GM18868 (cell line): ENCODE results near the gene RBM33.

Experiments used
- ATAC-seq: cut with Tn5 transposase; IDR thresholded peaks from one replicate; pipeline ENCODE4 v1.9.1; 2021; ENCODE audit warnings: mild to moderate bottlenecking, moderate library complexity; ENCODE audit not compliant: unreplicated experiment

RBM33 gene

GRCh38 chr7:155763691-155764437 is 119.4 kb downstream of the RBM33 start:
- peak; percentile 72 for ATAC-seq

GRCh38 chr7:155764438-155764793 is 120.0 kb downstream of the RBM33 start:
- ATAC-seq = peak; percentile 64

GRCh38 chr7:155765458-155765857 is 121.0 kb downstream of the RBM33 start:
- ATAC-seq = no peak

GRCh38 chr7:155766386-155766785 is 121.9 kb downstream of the RBM33 start:
- ATAC-seq = no peak

- ATAC-seq = no peak
These were observed 122.8 kb downstream of the RBM33 start for GRCh38 chr7:155766966-155767916.

- ATAC-seq = no peak
These were observed 125.2 kb downstream of the RBM33 start for GRCh38 chr7:155769701-155770100.

- ATAC-seq = no peak
These were observed 125.8 kb downstream of the RBM33 start for GRCh38 chr7:155770241-155770640.

GRCh38 chr7:155773531-155773930 is 129.1 kb downstream of the RBM33 start:
- ATAC-seq = no peak

GRCh38 chr7:155774947-155775346 is 130.5 kb downstream of the RBM33 start:
- ATAC-seq = no peak

GRCh38 chr7:155775691-155776090 is 131.2 kb downstream of the RBM33 start:
- ATAC-seq = no peak

GRCh38 chr7:155776606-155777005 is 132.1 kb downstream of the RBM33 start:
- no peak for ATAC-seq

- ATAC-seq = no peak
These were observed 133.9 kb downstream of the RBM33 start for GRCh38 chr7:155778349-155778748.

- no peak for ATAC-seq
These were observed 136.4 kb downstream of the RBM33 start for GRCh38 chr7:155780884-155781283.

GRCh38 chr7:155781433-155781832 is 137.0 kb downstream of the RBM33 start:
- no peak for ATAC-seq

- no peak for ATAC-seq
These were observed 138.0 kb downstream of the RBM33 start for GRCh38 chr7:155782466-155782865.

GRCh38 chr7:155785536-155785935 is 141.1 kb downstream of the RBM33 start:
- ATAC-seq = no peak

GRCh38 chr7:155786491-155786890 is 142.0 kb downstream of the RBM33 start:
- ATAC-seq = no peak

- ATAC-seq = no peak
These were observed 142.8 kb downstream of the RBM33 start for GRCh38 chr7:155787171-155787851.

- ATAC-seq = no peak
These were observed 144.1 kb downstream of the RBM33 start for GRCh38 chr7:155788616-155789000.

GRCh38 chr7:155789001-155789725 is 144.7 kb downstream of the RBM33 start:
- ATAC-seq = no peak

- ATAC-seq = no peak
These were observed 146.2 kb downstream of the RBM33 start for GRCh38 chr7:155790666-155791065.
